Stimulated activated CD4-positive, alpha-beta T cell treated with anti-CD3 and anti-CD28 coated beads, Interleukin-1b, Interleukin-23, amount 100 ng/mL, for 4 hours (primary cell): Measurements from ENCODE around the gene COX19.
"Not testable (repeated sequence)": the region's sequence is repeated elsewhere in the genome, so short reads cannot be mapped to it uniquely, and the experiment has no call there.

Experiments used
- DNase-seq, 2 donors: peaks; one replicate each; pipeline ENCODE4 v3.0.0-alpha.2; 2020; ENCODE audit warnings: low read depth in 2 of 2

The COX19 gene

DNA sequence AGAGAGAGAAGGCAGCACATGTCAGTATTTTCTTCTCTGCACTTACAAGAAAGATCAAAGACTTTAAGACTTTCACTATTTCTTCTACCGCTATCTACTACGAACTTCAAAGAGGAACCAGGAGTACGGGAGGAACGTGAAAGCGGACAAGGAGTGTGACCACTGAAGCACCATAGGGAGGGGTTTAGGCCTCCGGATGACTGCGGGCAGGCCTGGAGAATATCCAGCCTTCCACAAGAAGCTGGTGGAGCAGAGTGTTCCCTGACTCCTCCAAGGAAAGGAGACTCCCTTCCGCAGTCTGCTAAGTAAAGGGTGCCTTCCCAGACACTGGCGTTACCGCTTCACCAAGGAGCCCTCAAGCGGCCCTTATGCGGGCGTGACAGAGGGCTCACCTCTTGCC is 14.4 kb downstream of the COX19 start:
- not testable (repeated sequence) for DNase-seq

DNA sequence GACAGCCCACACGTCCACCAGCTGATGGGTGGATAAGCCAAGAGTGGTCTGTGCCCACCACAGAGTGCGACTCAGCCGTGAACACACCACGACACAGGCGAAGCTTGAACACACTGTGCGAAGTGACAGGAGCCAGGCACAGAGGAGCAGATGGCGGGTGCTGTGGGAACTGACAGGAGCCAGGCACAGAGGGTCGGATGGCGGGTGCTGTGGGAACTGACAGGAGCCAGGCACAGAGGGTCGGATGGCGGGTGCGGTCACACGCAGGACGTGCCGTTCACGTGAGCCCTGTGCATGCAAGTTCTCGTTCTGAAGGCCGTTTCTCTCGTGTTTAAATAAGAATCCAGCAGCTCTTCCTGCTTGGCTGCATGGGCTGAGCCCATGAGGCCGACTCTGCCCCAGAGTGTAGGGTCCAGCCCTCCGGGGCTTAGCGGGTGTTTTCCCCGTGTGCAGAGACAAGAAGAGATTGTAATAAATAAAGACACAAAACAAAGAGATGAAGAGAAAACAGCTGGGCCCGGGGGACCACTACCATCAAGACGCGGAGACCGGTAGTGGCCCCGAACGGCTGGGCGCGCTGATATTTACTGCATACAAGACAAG is 15.0 kb downstream of the COX19 start:
- no peak for DNase-seq

DNA sequence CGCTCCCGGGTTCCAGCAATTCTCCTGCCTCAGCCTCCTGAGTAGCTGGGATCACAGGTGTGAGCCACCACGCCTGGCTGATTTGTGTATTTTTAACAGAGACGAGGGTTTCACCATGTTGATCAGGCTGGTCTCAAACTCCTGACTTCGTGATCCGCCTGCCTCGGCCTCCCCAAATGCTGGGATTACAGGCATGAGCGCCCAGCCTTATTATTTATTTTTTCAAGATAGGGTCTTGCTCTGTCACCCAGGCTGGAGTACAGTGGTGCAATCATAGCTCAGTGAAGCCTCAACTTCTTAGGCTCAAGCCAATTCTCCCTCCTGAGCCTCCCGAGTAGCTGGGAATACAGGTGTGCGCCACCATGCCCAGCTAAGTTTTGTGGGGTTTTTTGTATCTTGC is 15.6 kb downstream of the COX19 start:
- not testable (repeated sequence) for DNase-seq

DNA sequence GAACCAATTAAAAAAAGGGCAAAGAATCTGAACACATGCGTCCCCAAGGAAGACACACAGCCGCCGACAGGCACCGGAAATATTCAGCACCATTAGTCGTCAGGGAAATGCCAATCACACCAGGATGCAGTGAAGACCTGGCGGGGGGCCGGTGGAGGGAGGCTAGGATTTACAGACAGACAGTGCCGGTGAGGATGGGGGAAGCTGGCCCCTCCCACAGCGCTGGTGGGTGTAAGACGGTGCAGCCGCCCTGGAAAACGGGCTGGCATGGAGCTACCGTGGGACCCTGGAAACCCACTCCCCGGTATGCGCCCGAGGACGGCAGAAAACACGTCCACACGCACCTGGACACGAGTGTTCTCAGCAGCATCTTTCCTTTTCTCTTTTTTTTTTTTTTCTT is 16.1 kb downstream of the COX19 start:
- no peak for DNase-seq

DNA sequence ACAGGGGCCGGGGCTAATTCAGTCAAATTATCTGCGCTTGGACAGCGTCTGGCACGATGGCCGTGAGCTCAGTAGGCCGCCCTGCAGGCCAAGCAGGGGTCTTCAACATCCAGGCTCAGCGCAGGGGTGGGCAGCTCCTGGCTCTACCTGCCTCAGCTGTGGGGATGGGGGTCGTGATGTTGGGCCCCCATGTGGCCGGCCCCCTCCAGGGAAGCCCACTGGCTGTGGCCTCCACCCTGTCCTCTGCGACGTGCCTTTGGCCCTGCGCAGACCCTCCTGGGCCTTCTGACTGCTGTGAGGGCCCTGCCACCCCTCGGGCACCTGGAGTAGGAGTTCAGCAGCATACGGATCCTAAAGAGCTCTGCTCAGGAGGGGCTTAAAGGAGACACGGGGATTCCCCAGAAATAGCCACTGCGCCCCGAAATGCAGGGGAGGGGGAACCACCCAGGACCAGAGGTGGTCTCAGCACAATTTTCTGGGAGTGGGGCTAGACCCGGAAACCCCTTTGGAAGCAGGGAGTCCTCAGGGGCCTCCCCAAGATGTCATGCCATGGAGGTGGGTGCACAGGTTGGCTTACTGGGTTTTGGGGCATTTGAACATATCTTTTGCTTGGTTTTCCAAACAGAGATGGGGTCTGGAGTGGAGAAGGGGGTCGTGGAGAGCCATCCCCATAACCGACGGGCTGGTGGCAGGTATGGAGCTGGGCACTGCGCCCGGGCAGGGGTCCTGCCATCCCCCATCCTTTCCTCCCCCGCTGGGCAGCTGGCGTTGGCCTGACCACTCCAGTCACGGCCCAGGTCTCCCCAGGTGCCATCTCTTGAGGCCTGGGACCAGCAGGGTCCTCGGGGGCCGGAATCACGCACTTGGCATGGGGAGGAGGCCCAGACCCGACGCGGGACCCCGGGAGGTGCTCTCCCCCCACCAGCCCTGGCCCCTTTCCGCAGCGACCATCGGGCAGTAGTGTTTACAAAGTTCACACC is 16.8 kb downstream of the COX19 start:
- no peak for DNase-seq

DNA sequence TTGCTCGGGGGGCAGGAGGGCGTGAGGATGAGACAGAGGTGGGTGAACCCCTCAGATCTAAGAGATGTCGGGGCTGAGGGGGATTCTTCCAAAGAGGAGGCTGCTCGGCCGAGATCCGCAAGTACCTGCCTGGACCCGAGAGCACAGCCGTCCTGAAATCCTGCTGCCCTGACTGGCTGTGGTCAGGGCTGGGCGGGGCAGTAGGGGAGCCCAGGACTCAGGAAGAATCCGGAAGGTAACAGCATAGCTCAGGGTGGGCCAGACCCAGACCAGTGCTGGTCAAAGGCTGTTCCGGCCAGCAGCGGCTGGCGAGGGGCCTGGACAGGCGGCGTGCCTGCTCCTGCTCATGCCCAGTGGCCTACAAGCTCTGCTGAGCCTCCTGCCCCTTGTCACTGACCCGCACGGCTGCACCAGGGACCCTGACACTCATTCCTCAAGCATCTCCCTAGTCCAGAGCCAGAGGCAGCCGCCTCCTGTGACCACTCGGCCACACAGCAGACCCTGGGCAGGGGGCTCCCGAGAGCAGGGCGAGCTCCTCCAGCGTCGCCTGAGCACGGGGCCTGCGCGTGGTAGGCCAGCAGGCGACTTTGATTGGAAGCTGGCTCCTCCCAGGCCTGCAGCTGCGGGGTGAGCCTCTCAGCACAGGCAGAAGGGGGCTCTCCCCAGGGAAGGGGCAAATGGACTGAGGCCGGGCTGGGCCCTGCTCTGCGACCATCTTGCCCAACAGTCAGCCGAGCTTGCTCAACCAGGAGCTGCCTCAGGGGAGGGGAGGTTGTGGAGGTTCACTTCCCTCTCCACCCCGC is 17.7 kb downstream of the COX19 start:
- DNase-seq = no peak

DNA sequence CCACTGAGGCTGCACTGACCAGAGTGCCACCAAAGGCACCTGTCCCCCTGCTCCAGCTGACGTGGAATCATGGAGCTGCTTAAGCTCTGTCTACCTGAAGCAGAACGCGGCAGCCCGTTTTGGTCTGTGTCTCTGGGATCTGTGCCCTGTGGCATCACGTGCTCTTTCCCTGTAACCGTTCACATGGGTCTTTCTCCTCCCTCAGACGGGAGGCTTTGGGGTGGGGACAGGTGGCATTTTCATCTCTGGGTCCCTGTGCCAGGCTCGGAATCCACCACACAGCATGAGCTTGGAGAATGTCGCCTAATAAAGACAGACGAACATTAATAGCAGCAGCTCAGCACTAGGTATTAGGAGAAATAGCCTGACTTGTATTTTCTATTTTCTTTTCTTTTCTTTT is 19.3 kb downstream of the COX19 start:
- DNase-seq = no peak

DNA sequence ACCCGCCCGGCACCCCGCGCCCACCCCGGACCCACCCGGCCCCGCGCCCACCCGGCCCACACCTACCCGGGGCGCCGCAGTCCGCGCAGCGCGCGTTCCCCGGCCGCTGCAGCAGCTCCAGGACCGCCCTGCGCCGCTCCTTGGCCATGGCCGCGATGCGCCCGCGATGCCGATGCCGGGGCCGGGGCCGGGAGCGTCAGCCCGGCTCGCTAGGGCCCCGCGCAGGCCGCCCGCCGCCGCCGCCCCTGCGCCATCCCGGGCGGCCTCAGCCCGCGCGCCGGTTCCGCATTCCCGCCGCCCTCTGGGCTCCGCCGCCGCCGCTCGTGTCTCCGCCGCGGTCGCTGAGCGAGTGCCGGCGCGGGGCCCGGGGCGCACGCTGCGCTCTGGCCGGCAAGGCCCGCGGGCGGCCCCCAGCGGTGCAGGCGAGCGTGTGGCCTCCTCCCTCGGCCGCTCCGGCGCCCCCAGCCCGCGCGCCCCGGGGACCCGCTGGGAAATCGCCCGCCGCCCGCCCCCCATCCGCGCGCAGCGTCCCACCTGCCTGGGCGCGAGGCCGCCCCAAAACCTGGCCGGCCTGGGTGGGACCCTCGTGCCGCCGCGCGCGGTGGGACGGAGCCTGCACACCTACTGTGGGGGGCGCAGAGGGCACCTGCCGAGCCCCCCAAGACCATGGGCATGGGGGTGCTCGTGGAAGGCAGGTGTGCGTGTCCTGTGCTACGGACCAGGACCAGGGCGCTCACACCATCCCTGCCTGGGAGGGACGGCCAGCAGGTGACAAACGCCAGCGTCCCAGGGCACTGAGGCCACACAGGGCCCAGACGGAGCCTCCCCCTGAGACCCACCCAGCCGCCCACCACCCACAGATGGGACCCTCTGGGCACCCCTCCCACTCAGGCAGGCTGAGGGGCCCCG is 20.8 kb downstream of the COX19 start, which contains the start of gene ADAP1:
Gene ADAP1 (minus strand): TSS at position 351 of the 909 bp plus-strand sequence. CDS start 203 bp downstream, at position 148.
- DNase-seq = peak; percentile 27 to 65

DNA sequence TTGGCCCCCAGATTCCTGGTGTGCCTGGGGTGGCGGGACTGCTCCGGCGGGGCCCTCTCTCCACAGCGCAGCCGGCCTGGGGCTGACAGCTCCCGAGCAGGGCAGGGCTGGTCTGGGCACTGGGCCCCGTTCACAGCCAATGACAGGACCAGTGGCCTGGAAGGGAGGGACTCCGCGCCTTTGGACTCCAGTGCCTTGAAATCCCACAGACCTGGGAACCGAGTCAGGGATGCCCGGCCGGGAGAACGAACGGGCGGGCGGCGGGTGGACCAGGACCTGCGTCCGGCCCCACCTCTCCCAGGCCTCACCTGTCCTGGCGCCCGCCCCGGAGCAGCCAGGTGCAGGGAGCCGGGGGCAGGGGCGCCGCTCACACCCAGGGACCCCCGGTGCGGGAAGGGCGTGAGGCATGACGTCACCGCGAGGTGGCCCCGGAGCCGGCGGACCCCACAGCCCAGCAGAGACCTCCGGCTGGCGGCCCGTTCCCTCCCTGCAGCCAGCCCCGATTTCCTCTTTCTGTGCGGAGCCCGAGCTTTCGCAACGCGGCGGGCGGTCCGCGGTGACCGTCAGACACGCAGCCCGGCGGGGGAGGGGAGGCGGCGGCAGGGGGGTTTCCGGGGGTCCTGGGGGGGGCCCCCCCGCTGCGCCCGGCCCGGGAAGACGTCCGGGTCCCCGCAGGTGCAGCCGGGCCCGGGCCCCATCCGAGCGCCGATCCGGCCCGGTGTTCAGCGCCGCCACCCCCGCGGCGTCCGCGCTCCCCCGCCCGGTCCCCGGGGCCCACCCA is 21.6 kb downstream of the COX19 start:
- DNase-seq = peak in 1 of 2 donors; percentile 17

DNA sequence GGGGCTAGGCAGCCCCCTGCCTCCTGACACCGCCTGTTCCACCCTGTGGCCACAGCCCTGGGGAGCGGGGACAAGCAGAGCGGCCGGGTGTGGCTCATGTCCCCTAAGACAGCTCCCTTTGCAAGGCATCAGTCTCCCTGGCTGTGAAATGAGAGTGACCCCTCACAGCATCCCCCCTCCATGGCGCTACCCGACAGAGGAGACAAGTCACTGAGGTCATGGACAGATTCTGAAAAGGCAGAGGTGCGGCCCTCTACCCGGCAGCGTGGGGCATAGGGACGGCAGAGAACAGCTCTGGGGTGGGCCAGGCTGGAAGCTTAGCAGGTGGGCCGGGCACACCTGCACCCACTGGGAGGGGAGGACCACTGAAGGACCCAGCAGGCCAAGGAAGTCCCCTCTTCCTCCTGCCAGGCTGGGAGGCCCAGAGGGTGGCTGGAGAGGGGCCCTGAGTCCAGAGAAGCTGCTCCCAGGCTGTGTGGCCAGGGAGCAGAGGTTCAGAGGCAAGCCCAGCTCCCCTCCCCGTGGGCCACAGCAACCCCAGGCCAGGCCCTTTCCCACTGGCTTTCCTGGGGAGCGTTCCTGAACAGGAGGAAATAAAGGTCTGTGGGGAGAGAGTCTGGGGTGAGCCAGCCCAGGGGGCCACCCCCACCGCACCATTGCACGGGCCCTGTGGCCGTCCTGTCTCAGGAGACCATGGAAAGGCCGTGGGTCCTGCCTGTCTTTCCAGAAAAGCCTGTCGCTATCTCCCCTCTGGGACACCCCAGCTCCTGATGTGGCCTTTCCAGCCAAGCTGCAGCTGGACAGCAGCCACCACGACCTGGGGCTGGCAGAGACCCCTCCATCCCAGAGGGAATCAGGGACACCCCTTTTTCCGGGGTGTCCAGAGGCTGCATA is 22.6 kb downstream of the COX19 start:
- no peak for DNase-seq

DNA sequence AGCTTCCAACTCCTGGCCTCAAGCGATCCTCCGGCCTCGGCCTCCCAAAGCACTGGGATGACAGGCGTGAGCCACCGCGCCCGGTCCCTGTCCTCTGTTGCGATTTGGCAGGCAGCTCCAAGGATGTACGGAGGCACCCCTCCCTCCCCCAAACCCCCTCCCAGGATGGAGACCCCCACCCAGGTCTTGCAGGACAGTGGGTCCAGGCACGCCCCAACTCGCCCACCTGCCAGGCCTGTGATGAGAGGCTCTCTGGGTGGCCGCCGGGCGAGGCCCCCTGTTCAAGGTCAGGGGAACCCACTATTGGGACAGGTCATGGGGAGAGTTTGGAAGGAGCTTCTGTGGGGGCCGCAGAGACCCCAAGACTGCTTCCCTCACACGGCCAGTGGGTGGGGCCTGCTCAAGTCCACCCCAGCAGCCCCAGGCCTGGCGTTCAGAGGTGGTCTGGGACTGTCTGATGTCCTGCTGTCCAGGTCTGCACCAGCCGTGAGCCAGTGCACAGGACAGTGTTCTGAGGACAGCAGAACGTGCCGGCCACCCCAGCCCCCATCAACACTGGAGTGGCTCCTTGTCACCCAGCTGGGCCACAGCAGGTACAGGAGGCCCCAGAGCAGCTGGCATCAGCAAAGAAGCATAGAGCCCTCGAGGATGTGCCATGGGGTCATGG is 23.3 kb downstream of the COX19 start:
- no peak for DNase-seq

DNA sequence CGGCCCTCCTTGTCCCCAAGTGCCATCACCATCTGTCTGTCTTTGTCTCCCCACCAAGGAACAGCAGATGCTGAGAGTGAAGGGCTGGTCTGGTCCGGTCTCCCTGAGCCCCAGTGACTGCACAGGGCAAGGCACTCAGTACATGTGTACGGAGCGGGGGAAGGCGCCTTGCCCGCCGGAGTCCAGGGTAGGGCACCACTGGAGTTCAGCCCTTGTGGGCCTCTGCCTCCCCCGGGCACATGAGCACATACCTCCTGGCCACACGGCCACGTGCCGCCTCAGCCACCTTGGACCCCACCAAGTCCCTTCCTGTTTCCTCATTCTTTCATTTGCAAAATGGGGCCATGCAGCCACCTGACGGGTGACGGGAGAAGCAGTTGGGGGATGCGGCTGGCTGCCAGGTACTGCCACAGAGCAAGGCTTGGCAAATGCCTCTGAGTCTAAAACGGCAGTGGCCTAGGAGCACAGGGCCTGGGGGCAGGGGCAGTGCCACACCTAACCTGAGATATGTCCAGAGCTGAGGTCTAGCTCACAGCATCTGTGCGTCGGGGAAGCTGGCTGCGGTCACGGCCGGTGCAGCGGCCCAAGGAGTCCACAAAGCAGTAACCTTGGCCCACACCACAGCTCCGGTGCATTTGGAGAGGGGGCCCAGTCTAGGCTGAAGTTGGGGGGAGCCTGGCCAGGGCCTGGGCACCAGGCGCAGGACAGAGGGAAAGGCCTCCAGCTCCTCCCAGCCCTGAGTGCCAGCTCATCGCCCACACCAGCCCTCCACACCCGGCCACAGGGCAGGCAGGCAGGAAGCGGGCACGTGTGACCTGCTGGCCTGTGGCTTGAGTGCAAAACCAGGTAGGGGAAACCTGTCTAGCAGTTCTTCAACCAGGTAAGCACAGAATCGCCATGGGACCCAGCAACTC is 26.1 kb downstream of the COX19 start:
- no peak for DNase-seq

DNA sequence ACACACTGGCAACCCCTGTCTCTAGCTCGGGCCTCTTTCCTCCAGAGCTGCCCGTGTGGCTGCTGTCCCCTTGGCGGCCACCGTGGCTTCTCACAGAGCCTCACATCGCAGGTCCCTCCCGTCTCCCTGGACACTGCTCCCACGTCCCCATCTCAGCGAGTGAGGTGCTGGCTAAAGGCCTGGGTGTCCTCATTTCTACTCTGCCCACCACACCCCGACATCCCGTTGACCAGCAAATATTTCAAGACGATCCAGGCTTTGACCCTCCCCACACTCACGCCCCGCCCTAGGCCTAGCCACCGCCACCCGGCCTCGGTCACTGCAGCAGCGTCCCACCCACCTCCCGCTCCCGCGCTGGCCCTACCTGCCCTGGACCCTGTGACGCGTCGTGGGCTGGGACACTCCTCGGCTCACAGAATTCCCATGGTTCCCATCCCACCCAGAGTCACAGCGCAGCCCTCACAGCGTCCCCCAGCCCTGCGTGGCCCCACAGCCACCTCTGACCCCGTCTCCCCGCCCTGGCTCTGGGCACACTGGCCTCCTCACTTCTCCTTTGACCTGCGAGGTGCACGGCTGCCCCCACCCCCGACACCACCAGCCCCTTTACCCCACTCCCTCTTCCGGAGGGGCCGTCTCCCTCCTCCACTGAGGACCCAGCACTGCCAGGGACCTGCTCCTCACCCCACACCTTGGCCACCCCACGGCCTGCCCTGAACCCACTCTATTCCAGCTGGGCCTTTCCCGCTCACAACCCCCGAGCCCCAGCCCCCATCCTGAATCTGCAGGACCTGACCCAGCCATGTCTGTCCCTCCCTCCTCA is 27.7 kb downstream of the COX19 start:
- DNase-seq = no peak

DNA sequence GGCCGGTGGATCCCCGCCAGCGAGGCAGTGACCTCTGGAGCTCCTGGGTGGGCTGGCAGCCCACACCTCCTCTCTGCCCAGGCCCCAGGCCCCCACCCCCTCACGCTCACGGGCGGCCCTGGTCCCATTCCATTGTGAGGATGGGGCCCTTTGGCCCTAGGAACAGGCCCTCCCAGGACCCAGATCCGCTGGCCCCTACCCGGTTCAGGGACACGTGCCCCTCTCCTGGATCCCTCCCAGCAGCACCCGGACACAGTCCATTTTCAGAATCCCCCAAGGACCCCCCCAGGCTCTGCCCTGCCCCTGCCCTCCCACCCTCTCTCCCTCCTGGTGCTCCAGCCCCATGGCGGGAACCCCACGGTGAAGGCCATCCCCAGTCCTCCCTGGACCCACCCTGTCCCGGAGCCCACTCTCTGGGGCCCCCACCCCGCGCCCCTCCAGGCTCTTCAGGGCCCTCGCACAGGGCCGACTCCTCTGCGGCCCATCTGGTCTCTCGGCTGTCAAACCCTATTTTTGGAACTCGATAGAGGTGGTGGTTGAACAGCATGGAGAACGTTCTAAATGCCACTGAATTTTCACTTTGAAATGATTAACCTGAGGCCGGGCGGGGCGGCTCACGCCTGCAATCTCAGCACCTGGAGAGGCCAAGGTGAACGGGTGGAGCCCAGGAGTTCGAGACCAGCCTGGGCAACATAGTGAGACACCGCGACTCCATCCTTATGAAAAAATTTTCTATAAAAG is 28.9 kb downstream of the COX19 start:
- DNase-seq = no peak

DNA sequence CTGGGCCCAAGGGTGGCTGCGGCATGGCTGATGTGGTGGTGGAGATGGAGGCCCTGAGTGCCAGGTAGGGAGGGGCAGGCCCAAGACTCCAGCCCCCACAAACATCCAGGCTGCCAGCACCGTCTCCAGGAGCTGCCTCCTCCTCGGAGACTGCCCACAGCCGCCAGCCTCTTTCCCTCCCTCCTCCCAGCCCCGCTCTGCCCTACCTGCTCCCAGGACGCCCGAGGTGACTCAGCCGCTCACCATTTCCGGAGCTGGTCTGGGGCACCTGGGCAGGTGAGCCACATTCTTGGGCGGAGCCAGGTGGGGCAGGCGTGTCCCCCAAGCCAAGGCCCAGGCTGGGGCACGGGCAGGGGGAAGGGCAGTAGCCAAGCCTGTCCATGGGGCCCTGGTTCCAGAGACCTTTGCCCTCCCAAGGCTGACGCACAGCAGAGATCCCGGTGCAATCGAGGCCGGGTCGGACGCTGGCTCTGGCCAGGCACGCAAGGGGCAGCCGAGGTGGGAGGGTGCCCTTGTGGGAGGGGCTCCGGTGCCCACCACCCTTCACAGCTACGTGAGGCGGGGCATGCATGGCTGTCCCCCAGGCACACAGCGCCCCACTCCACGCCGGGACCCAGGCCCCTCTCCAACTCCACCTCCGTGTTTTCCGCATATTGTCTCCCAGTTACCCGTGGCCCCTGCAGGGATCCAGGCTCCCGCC is 29.6 kb downstream of the COX19 start:
- no peak for DNase-seq
